Astrocyte (in vitro differentiated cells and primary cell): Measurements from ENCODE around the gene NAV2. TPM values are rescaled to one million over a fixed set of nuclear protein-coding genes. Genes with fewer than 3 reads are reported as not detected.

Experiments used
- DNase-seq: peaks from one replicate; pipeline ENCODE4 v3.0.0-alpha.2; 2010; ENCODE audit warnings: low read depth
- FAIRE-seq: peaks from 2 replicates; lab custom pipeline; 2011; peaks lifted over from hg19 to GRCh38; lab: Jason Lieb, UNC
- H2AFZ ChIP-seq: 2 replicates; pipeline ENCODE4 v1.6.0; 2012; ENCODE audit warnings: low read depth, low read length, inconsistent platforms
- H3K27ac ChIP-seq: 2 replicates; pipeline ENCODE4 v1.5.1; 2011; ENCODE audit warnings: low read depth, low read length, inconsistent platforms
- H3K27me3 ChIP-seq: 2 replicates; pipeline ENCODE4 v1.6.0; 2011; ENCODE audit warnings: low read length, inconsistent platforms; ENCODE audit not compliant: insufficient read depth
- H3K36me3 ChIP-seq: 2 replicates; pipeline ENCODE4 v1.5.1; 2011; ENCODE audit warnings: low read length, inconsistent platforms; ENCODE audit not compliant: insufficient read depth
- H3K4me1 ChIP-seq: 2 replicates; pipeline ENCODE4 v1.5.1; 2011; ENCODE audit warnings: low read length, inconsistent platforms; ENCODE audit not compliant: insufficient read depth
- H3K4me2 ChIP-seq: 2 replicates; pipeline ENCODE4 v1.6.0; 2012; ENCODE audit warnings: low read length, inconsistent platforms
- H3K4me3 ChIP-seq: 2 replicates; pipeline ENCODE4 v1.5.1; 2011; ENCODE audit warnings: low read depth, mild to moderate bottlenecking, low read length, inconsistent platforms; ENCODE audit not compliant: insufficient read depth
- H3K79me2 ChIP-seq: 2 replicates; pipeline ENCODE4 v1.6.0; 2012; ENCODE audit warnings: mild to moderate bottlenecking, low read length, inconsistent platforms; ENCODE audit not compliant: insufficient read depth
- H3K9ac ChIP-seq: 2 replicates; pipeline ENCODE4 v1.6.0; 2012; ENCODE audit warnings: mild to moderate bottlenecking, low read length, inconsistent platforms
- H3K9me3 ChIP-seq: 2 replicates; pipeline ENCODE4 v1.5.1; 2012; ENCODE audit warnings: low read depth, mild to moderate bottlenecking, low read length, inconsistent platforms; ENCODE audit not compliant: insufficient read depth
- H4K20me1 ChIP-seq: 2 replicates; pipeline ENCODE4 v1.6.0; 2012; ENCODE audit warnings: low read length, inconsistent platforms; ENCODE audit not compliant: insufficient read depth
- H3K27ac Mint-ChIP-seq: one replicate; pipeline ENCODE4 v1.8.0; 2021; ENCODE audit warnings: mild to moderate bottlenecking, mixed read lengths; ENCODE audit not compliant: unreplicated experiment
- H3K27me3 Mint-ChIP-seq: one replicate; pipeline ENCODE4 v1.8.0; 2021; ENCODE audit warnings: low read depth, mixed read lengths; ENCODE audit not compliant: unreplicated experiment
- H3K36me3 Mint-ChIP-seq: one replicate; pipeline ENCODE4 v1.8.0; 2021; ENCODE audit warnings: low read depth, mixed read lengths; ENCODE audit not compliant: unreplicated experiment
- H3K4me1 Mint-ChIP-seq: one replicate; pipeline ENCODE4 v1.8.0; 2021; ENCODE audit warnings: low read depth, mixed read lengths; ENCODE audit not compliant: unreplicated experiment
- H3K4me3 Mint-ChIP-seq: one replicate; pipeline ENCODE4 v1.8.0; 2021; ENCODE audit warnings: mild to moderate bottlenecking, moderate library complexity, mixed read lengths; ENCODE audit not compliant: unreplicated experiment
- H3K9me3 Mint-ChIP-seq: one replicate; pipeline ENCODE4 v1.8.0; 2021; ENCODE audit warnings: mild to moderate bottlenecking, mixed read lengths; ENCODE audit not compliant: unreplicated experiment
- CTCF ChIP-seq: IDR thresholded peaks from 2 replicates; pipeline ENCODE4 v1.5.1; 2011; ENCODE audit warnings: low read depth, mild to moderate bottlenecking, inconsistent platforms, low read length, moderate library complexity; ENCODE audit not compliant: insufficient read depth
- EZH2 ChIP-seq: IDR thresholded peaks from 2 replicates; pipeline ENCODE4 v1.6.1; 2012; ENCODE audit warnings: mild to moderate bottlenecking, low read length, inconsistent platforms; ENCODE audit not compliant: insufficient read depth
- total RNA-seq: library from RNA; stranded (reverse); gene quantifications from 2 replicates; pipeline ENCODE4 v1.2.1, GENCODE V29; 2021

NAV2 gene
- total RNA-seq, 1 donor from 2014 or later, result 20.6 TPM

DNA sequence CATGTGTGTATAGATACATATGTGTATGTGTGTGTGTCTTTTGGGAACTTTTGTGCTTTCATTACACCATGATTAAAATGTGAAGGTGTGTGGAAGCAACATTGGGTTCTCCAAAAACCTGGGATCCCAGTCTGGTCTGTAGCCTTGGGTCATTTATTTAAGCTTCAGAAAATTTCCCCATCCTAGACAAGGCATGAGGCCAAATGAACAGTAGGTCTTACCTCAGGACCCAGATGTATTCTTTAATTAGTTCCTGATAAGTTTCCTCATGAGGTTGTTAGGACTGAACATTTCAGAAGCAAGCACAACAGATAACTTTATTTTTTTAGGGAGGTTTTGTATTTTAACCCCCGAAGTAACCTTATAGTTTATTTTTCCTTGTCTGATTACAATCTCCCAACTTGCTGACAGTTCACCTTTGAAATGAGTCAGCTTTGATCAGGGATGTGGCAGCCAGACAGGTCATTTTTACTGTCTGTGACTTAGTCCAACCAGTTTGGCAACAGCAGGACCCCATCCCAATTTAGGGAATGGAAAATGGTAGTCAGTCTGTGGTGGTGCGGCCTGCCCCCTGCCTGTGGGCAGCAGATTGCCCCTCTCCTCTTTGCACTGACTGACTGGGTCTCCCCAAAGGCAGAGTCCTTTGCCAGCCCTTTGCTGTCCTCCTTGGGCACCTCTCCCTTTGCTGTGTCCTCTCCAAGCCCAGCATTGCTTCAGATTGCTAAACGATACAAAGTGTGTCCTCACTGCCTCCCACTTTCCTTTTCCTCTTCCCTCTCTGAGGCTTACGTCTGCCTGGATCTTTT, 88.3 kb downstream of the NAV2 start:
- Histone ChIP-seq H3K27me3 (no peaks in the 10 kb centered on the region), H3K9me3 (no peaks in the 10 kb centered on the region), H4K20me1 (peaks cover 82% of the 10 kb centered on the region), H3K36me3 (no peaks in the 10 kb centered on the region), H2AFZ (no peak overlapping the region), H3K4me1 (no peaks in the 10 kb centered on the region), H3K79me2 (no peaks in the 10 kb centered on the region), H3K9ac (no peak overlapping the region), H3K27ac (no peak overlapping the region), H3K4me2 (no peak overlapping the region), H3K4me3 (no peak overlapping the region)
- FAIRE-seq (no peak), DNase-seq (no peak)
- no peak for TF ChIP-seq CTCF
- TF ChIP-seq EZH2, result no peak
- Mint-ChIP-seq H3K4me3 (no peak overlapping the region), H3K36me3 (no peaks in the 10 kb centered on the region), H3K4me1 (peaks cover 5% of the 10 kb centered on the region), H3K27me3 (peaks cover 26% of the 10 kb centered on the region), H3K9me3 (no peaks in the 10 kb centered on the region), H3K27ac (no peak overlapping the region)

DNA sequence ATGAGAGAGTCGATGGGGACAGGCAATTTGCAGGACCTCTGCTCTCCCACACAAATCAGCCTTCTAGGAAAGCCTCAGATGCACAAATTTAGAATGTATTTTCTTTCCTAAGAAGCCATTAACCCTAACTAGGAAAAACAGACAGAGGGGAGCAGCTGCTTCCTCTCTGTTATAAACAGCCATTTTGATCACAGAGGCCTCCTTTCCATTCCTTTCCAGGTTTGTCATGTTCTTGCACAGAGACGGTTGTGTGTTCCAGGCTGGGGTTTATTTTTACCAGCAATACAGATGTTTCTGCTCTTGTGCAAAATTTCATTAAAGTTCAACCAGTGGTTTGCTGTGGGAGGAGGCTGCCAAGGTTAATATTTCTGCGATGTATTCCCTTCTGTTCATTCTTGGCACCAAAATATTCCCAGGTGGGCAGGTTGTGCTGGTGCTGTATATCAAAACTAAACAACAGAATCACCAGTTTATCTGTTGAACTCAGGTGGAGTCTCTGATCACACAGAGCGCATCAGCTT, 90.2 kb downstream of the NAV2 start:
- no peak for DNase-seq
- Histone ChIP-seq H3K4me1 (no peaks in the 10 kb centered on the region), H3K9ac (no peak overlapping the region), H4K20me1 (peaks cover 73% of the 10 kb centered on the region), H3K36me3 (no peaks in the 10 kb centered on the region), H2AFZ (no peak overlapping the region), H3K9me3 (no peaks in the 10 kb centered on the region), H3K4me3 (no peak overlapping the region), H3K4me2 (no peak overlapping the region), H3K27ac (no peak overlapping the region), H3K79me2 (no peaks in the 10 kb centered on the region), H3K27me3 (no peaks in the 10 kb centered on the region)
- FAIRE-seq, result no peak
- peaks cover 5% of the 10 kb centered on the region for H3K4me1 Mint-ChIP-seq
- TF ChIP-seq CTCF (no peak), EZH2 (no peak)
- H3K36me3 Mint-ChIP-seq, result no peaks in the 10 kb centered on the region
- no peak overlapping the region for H3K4me3 Mint-ChIP-seq
- no peak overlapping the region for H3K27ac Mint-ChIP-seq
- no peaks in the 10 kb centered on the region for H3K9me3 Mint-ChIP-seq
- peaks cover 12% of the 10 kb centered on the region for H3K27me3 Mint-ChIP-seq

- no peaks in the 10 kb centered on the region for H3K4me1 ChIP-seq
- H3K9me3 ChIP-seq, result no peaks in the 10 kb centered on the region
- FAIRE-seq (no peak), DNase-seq (no peak)
- peaks cover 69% of the 10 kb centered on the region for H4K20me1 ChIP-seq
- no peak overlapping the region for H3K4me3 ChIP-seq
- Mint-ChIP-seq H3K36me3 (no peaks in the 10 kb centered on the region), H3K9me3 (no peaks in the 10 kb centered on the region), H3K4me1 (peaks cover 5% of the 10 kb centered on the region), H3K4me3 (no peak overlapping the region), H3K27ac (no peak overlapping the region), H3K27me3 (peaks cover 8% of the 10 kb centered on the region)
- no peak overlapping the region for H3K9ac ChIP-seq
- TF ChIP-seq CTCF (no peak), EZH2 (no peak)
- no peaks in the 10 kb centered on the region for H3K36me3 ChIP-seq
- H2AFZ ChIP-seq, result no peak overlapping the region
- H3K79me2 ChIP-seq, result no peaks in the 10 kb centered on the region
- no peak overlapping the region for H3K27ac ChIP-seq
- H3K4me2 ChIP-seq, result no peak overlapping the region
- no peaks in the 10 kb centered on the region for H3K27me3 ChIP-seq
These were observed 90.9 kb downstream of the NAV2 start for GRCh38 chr11:19803506-19803998.
